Measurements from ENCODE around the gene SOD1. TPM values are rescaled to one million over a fixed set of nuclear protein-coding genes. Genes with fewer than 3 reads are reported as not detected.

Gene SOD1
- total and polyA plus RNA-seq, 2 donors (not counting 3 experiments of a cell fraction or from before 2014, with no cell fraction given), result 198 to 268 TPM

DNA sequence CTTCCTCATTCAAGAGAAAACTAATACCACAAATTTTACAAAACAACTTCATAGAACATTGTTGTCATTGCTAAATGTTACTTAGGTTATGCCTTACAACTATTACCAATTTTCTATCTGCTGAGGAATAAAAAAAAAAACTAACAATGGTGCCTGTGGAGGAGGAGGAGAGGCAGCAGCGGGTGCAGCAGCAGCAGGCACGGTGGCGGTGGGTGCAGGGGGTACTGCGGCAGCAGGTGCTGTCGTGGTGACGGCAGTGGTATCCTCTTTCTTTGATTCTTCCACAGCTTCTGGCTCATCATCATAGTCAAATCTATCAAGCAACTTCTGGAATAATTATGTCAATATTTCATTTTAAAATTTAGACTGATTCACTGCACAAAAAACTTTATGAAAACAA lies 36.9 kb downstream of the SOD1 start:
- peaks cover 7 to 47% of the 10 kb centered on the region in 2 experiments for H3K36me3 ChIP-seq (ENCODE audit: control insufficient read depth in 2 of 2, extremely low read depth in 1 of 2, insufficient read depth in 2 of 2, low read length in 2 of 2)
- no peak for DNase-seq (ENCODE audit: low read depth, low spot score)
- dilution Hi-C loops (cut with MboI; ENCODE audit: extremely low pct_ligation_motif_present, low sequenced_read_pairs), result no loop called here

More for the DNA sequence above, 36.9 kb downstream of the SOD1 start:
- intact Hi-C loops (cut with micrococcal nuclease), result no loop called here
- Histone ChIP-seq H4K20me1 (replicated peaks; ENCODE audit: control insufficient read depth, extremely low read depth, insufficient read depth, low read length) (no peaks in the 10 kb centered on the region), H3K4me1 (ENCODE audit: control insufficient read depth, extremely low read depth, insufficient read depth, low read length) (no peaks in the 10 kb centered on the region), H2AFZ (ENCODE audit: low read depth, low read length) (no peak overlapping the region), H3K79me2 (ENCODE audit: control insufficient read depth, insufficient read depth, low read length) (no peaks in the 10 kb centered on the region), H3K27ac (ENCODE audit: insufficient read depth, low read depth, low read length) (no peak overlapping the region), H3K27me3 (ENCODE audit: control insufficient read depth in 2 of 2, insufficient read depth in 2 of 2, low read length in 2 of 2) (no peaks in the 10 kb centered on the region), H3K9me1 (replicated peaks; ENCODE audit: control insufficient read depth, extremely low read depth, insufficient read depth, low read length) (no peaks in the 10 kb centered on the region), H3K4me3 (replicated peaks in 1 of 3; ENCODE audit: insufficient read depth in 1 of 3, low read depth in 1 of 3, low read length in 3 of 3) (no peak overlapping the region), H3K9me3 (replicated peaks; ENCODE audit: control insufficient read depth, insufficient read depth, low read length) (no peaks in the 10 kb centered on the region), H3K4me2 (ENCODE audit: insufficient read depth, low read length) (no peak overlapping the region), H3K9ac (replicated peaks; ENCODE audit: extremely low read depth, insufficient read depth, low read length) (no peak overlapping the region)
- no peak for FAIRE-seq
- no TSS peak for BruUV-seq (replicated peaks)
- no peak for TF ChIP-seq JUN (IDR thresholded peaks at IDR 0.05; ENCODE audit: borderline replicate concordance, insufficient read depth, insufficient read length, low read depth)
- no peak for TF ChIP-seq FOS (IDR thresholded peaks at IDR 0.05; ENCODE audit: borderline replicate concordance, insufficient read depth, low read length)
- no peak for TF ChIP-seq EZH2 (IDR thresholded peaks at IDR 0.05; ENCODE audit: borderline replicate concordance, low read depth, low read length, severe bottlenecking)
- TF ChIP-seq MYC (IDR thresholded peaks at IDR 0.05; ENCODE audit: low read depth, low read length), result no peak
- no peak for TF ChIP-seq GATA2 (IDR thresholded peaks at IDR 0.05; ENCODE audit: insufficient read depth, insufficient read length, low read depth, low read length)
- TF ChIP-seq, protein P1, sequence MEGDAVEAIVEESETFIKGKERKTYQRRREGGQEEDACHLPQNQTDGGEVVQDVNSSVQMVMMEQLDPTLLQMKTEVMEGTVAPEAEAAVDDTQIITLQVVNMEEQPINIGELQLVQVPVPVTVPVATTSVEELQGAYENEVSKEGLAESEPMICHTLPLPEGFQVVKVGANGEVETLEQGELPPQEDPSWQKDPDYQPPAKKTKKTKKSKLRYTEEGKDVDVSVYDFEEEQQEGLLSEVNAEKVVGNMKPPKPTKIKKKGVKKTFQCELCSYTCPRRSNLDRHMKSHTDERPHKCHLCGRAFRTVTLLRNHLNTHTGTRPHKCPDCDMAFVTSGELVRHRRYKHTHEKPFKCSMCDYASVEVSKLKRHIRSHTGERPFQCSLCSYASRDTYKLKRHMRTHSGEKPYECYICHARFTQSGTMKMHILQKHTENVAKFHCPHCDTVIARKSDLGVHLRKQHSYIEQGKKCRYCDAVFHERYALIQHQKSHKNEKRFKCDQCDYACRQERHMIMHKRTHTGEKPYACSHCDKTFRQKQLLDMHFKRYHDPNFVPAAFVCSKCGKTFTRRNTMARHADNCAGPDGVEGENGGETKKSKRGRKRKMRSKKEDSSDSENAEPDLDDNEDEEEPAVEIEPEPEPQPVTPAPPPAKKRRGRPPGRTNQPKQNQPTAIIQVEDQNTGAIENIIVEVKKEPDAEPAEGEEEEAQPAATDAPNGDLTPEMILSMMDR (IDR thresholded peaks at IDR 0.05; ENCODE audit: extremely low read depth in 1 of 2, insufficient read depth in 1 of 2, low read depth in 1 of 2, low read length in 2 of 2), result no peak
- TF ChIP-seq, protein P2, sequence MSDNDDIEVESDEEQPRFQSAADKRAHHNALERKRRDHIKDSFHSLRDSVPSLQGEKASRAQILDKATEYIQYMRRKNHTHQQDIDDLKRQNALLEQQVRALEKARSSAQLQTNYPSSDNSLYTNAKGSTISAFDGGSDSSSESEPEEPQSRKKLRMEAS (IDR thresholded peaks at IDR 0.05; ENCODE audit: insufficient read depth, insufficient read length), result no peak
- CTCF ChIA-PET, result no interaction called here
- POLR2A ChIA-PET, result no interaction called here

All from endothelial cell of umbilical vein (primary cell).